HG03159 (cell line): ENCODE data around the gene PTGIR.

ENCODE experiments used
- ATAC-seq: cut with Tn5 transposase; IDR thresholded peaks from one replicate; pipeline ENCODE4 v1.9.1; 2021; ENCODE audit warnings: mild to moderate bottlenecking, moderate library complexity; ENCODE audit not compliant: unreplicated experiment

Gene PTGIR

GRCh38 chr19:46616631-46617322 is 8.1 kb downstream of the PTGIR start:
- ATAC-seq = no peak

DNA sequence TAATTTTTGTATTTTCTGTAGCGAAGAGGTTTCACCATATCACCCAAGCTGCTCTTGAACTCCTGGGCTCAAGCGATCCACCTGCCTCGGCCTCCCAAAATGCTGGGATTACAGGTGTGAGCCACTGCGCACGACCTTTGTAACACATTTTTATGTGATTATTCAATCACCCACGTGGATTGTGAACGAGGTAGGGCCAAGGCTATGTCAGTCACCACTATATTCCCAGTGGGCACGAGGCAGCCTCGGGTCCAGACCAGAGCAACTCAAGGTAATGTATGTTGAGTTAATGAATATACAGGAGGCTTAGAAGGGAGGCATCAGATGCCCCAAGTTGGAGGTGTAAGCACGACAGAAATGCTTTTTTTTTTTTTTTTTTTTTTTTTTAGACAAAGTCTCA is 8.9 kb downstream of the PTGIR start:
- ATAC-seq = no peak

GRCh38 chr19:46614114-46614722 is 10.7 kb downstream of the PTGIR start:
- no peak for ATAC-seq

DNA sequence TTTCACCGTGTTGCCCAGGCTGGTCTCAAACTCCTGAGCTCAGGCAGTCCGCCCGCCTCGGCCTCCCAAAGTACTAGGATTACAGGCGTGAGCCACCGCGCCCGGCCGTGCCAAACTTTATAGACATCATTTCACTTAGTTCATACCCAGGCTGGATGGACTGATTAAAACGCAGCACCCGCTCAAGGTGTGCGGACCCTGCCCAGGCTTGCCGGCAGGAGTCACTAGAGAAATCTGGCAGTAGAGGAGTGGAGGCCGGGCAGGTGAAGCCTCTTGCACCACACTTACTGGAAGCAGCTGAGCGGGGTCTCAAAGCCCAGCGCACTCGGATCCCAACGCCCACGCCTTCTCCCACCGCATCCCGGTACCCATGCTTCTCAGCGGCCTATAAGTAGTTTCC is 11.4 kb downstream of the PTGIR start:
- ATAC-seq = no peak

- no peak for ATAC-seq
Observed at GRCh38 chr19:46611776-46612175, 13.1 kb downstream of the PTGIR start.

DNA sequence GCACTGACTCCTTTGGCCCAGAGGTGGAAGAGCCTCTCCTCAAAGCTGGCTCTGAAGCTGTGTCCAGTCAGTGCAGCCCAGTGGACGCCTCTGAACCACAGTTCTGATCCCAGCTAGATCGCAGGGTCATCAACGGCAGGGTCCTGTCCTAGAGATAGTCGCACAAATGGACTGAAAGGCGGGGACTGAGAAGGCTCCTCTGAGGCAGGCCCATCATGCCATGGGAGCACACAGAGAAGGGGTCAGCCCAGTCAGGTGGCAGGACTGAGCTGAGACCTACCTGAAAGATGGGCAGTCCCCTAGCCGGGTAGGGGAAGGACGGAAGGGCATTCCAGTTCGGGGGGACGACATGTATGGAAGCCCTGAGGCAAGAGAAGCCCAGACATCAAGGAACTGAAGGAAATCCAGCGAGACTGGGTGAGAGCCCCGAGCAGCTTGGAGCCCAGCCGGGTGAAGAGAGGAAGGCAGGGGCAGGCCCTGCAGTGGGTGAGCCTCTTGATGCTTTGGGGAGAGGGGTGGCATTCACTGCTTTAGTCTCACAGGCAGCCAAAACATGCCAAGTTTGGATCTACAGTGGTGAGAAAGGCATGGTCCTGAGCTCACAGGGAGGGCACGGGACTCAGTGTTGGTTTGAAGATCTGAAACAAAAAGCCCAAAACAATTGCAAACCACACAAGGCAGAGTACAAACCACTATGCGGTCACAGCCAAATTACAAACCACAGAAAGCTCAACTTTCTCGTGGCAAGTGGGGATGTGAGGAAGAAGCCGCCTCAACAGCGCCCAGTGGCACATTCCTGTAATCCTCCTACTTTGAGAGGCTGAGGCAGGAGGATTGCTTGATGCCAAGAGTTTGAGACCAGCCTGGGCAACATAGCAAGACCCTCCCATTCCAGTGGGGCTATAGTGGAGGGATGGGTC is 13.8 kb downstream of the PTGIR start:
- ATAC-seq = no peak

- ATAC-seq = no peak
Observed at GRCh38 chr19:46610413-46610775, 14.5 kb downstream of the PTGIR start.

DNA sequence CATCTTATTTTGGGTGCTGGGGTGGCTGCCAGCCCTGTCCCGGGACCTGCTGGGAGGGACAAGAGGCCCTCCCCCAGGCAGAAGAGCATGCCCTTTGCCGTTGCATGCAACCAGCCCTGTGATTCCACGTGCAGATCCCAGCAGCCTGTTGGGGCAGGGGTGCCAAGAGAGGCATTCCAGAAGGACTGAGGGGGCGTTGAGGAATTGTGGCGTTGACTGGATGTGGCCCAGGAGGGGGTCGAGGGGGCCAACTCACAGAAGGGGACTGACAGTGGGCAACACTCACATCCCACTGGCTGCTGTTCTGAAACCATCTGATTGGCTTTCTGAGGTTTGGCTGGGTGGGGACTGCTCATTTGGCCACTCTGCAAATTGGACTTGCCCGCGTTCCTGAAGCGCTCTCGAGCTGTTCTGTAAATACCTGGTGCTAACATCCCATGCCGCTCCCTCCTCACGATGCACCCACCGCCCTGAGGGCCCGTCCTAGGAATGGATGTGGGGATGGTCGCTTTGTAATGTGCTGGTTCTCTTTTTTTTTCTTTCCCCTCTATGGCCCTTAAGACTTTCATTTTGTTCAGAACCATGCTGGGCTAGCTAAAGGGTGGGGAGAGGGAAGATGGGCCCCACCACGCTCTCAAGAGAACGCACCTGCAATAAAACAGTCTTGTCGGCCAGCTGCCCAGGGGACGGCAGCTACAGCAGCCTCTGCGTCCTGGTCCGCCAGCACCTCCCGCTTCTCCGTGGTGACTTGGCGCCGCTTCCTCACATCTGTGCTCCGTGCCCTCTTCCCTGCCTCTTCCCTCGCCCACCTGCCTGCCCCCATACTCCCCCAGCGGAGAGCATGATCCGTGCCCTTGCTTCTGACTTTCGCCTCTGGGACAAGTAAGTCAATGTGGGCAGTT is 15.1 kb downstream of the PTGIR start:
- no peak for ATAC-seq

DNA sequence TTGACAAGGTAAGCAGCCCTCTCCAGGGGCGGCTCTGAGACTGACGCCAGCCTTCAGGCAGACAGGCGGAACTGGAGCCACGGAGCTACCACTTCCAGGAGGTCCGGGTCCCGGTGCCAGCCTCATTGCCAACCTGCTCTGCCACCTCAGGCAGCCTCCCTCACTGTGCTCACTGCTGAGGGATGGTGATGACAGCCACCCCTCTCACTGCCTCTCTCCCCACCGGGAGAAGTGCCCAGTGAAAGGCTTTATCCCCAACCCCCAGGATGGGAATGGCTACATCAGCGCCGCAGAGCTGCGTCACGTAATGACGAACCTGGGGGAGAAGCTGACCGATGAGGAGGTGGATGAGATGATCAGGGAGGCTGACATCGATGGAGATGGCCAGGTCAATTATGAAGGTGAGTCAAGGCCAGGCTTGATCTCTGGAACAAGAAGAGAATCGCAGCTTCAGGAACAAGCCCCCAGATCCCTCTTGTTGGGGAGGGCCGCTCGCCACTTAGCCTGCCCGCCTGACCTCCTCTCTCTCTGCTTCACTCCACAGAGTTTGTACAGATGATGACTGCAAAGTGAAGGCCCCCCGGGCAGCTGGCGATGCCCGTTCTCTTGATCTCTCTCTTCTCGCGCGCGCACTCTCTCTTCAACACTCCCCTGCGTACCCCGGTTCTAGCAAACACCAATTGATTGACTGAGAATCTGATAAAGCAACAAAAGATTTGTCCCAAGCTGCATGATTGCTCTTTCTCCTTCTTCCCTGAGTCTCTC is 16.1 kb downstream of the PTGIR start:
- no peak for ATAC-seq

DNA sequence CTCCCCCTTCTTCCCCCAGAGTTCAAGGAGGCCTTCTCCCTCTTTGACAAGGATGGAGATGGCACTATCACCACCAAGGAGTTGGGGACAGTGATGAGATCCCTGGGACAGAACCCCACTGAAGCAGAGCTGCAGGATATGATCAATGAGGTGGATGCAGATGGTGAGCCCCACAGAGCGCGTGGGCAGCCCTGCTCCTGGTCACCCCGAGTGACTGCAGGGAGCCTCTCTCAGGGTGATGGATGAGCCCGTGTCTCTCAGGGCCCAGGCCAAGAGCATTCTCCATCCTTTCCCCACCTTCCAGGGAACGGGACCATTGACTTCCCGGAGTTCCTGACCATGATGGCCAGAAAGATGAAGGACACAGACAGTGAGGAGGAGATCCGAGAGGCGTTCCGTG is 16.7 kb downstream of the PTGIR start:
- no peak for ATAC-seq

GRCh38 chr19:46607448-46607841 is 17.4 kb downstream of the PTGIR start:
- ATAC-seq = no peak

- no peak for ATAC-seq
Observed at GRCh38 chr19:46606681-46607447, 18.0 kb downstream of the PTGIR start.

DNA sequence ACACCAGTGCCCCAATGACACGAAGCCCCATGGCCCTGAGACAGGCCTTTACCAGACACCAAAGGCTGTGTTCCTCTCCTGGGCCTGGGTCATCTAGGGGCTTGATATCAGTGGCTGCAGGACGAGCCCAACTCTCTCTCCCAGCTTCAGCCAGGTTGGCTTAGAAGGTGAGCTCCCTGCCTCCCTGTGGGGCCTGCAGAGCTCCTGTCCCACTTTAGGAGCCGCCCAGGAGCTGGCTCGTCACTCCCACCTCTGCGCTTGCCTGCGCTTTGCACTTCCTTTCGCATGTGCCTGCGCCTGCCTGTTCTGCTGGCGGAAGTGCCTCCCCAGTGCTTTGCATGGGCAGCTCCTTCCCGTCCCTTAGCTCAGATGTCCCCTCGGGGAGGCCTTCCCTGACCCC is 18.9 kb downstream of the PTGIR start:
- no peak for ATAC-seq

DNA sequence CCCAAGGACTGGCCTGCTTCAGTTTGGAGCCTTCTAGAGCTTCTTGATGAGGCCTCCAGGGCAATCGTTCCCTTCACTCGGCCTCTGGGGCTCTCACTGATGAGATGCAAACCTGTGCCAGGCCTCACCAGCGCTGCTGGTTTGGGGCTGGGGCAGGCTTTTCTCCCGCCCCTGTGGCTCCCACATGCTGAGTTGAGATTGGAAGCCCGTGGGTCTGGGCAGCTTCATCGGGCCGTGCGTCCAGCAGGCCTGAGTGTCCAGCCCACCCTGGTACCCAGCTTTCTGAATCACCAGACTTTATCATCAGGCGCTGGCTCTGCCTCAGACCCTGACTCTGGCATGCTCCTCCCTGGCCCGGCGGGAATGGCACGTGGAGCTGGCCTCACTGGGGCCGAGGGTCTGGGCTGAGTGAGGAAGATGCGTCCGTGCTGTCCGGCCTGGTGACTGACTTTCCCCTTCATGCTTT is 19.5 kb downstream of the PTGIR start:
- ATAC-seq = no peak

DNA sequence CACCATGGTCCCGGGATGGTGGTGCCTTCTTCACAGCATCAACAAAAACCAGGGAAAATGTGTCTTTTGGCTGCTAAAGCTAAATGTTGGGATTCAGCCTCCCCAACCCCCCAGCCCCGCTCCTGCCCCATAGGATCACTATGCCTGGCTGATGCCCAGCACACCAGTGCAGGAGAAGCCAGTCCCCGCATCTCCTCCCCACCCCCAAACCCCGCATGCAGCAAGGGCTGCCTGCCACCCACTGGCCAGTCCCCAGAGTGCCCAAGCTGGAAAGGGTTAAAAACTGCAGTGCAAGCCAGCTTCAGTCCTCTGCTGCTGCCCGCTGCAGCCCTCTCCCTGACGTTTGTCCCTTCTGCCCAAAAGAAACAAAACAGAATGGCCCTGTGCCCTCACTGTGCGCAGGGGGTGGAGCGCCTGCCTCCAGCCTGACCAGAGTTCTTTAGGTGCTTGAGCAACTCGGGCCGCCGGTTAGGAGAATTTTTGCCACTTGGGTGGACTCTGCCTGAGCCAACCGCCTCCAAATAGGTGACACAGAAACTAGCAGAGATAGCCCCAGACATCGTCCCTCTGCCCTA is 20.0 kb downstream of the PTGIR start:
- ATAC-seq = no peak

- no peak for ATAC-seq
Observed at GRCh38 chr19:46603752-46604231, 21.1 kb downstream of the PTGIR start.

DNA sequence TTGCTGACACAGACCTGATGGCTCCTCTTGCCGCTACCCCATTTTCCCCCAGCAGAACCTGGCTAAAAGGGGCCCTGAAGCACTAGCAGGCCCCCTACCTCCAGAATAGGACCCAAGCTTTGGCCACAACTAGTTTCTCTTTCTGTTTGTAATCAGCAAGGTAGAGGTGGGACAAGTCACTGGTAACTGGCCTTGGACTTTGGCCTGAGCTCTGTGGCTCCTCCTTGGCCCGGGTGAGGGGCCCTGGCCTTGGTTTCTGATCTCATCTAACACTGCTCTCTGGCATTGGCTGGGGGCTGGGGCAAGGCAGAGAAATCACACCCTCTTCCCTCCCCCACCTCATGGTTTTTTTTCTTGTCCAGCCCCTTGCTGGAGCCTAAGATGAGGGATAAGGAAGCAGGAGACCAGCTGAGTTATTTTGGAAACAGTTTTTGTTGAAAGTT is 21.7 kb downstream of the PTGIR start:
- no peak for ATAC-seq

DNA sequence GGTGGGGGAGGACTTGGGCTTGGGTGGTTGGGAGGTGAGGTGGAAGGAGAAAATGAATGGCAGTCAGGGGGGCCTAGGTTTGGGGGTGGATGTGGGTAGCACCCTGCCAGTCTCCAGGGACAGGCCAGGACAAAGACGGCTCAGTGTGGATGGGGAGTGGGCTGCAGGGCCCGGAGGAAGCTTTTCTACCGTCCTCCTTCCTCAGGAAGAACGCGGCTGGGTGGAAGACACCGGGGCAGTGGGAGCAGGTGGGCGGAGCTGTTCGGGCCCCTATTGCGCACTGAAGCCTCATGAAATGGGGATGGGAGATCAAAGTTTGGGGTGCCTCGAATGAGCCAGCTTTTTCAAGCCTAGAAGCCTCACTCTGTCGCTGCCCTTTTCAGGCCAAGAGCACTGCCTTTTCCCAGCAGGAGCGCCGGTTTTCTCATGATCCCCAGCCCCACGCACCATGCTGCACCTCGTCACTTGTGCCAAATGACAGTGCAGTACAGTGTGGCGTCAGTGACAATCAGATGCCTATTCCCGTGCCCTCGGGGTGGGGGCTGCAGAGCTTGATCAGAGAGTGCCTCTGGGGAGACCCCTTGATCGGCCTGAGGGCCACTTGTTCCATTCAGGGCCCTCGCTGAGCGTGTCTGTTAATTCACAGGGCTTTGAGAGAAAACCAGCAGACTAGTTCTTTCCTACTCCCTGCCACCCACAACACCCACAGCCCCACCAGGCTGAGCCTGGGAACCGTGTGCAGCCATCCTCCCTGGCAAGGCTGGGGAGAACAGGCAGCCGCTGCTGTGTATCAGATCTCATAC is 22.3 kb downstream of the PTGIR start:
- no peak for ATAC-seq
